Nucleus accumbens (tissue), 56 donors: ENCODE results near the gene ACOT9.
A peak's percentile ranks its signal among the peaks of the same experiment; 100 is the strongest.
"Not testable (repeated sequence)": the region's sequence is repeated elsewhere in the genome, so short reads cannot be mapped to it uniquely, and the experiment has no call there.

Experiments used
- DNase-seq, 56 donors: peaks; one replicate each; lab custom pipeline; 2025; lab: John Stamatoyannopoulos, UW

The ACOT9 gene

DNA sequence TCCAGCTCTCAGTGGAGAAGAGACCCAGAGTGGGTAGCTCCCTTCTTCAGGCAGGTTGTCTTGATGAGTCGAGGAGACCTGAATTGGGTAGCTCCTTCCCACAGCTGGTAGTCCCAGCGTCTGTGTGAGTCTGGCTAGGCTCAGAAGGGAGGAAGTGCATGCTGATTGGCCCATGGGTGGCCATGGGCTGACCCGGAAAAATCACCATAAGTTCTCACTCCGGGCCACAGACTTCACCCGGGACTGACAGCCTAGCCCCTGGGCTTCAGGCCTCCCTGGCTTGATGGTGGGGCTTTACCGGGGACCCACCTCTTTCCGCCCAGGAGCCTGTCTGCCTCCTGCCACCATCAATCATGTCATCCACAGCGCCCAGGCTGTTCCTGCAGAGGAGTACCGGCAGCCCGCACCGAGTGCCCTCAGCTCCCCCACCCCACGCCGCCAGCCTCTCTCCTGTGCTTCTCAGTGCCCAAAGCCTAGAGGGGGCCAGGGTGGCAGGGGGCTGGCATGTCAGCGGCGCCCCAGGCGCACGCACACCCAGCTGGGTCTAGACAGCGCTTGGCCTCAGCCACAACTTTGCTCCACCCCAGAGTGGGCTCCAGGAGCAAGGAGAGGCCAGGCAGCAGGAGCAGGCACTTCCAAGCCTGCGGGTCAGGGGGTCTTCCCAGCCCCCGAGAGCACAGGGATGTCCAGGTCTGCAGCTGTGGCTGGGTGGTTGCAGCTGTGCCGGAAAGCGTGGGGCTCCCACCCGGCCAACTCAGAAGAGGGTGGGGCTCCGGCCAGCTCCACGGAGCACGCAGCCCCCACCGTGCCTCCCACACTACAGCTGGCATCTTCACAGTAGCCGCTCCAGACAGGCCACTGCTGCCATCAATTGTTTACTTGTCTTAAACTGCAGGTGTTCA lies 23.8 kb upstream of the ACOT9 start:
- DNase-seq: no peak

DNA sequence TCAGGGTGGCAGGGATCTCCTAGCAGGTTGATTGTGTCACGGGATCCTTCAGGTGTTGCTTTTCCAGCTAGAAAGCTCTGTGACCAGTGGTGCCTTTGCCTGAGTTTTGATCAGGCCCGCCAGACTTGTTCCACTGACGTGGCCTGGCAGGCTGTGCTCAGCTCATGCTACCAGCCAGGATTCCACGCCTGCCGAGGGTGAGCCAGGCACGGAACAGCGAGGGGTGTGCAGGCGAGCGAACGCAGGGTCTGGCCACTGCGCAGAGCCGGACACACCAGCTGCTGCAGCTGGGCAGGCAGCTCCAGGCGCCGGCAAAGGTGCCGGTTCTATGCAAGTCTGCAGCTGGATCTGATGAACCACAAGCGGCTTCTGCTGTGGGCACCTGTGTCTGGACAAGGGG lies 22.8 kb upstream of the ACOT9 start:
- no peak for DNase-seq

DNA sequence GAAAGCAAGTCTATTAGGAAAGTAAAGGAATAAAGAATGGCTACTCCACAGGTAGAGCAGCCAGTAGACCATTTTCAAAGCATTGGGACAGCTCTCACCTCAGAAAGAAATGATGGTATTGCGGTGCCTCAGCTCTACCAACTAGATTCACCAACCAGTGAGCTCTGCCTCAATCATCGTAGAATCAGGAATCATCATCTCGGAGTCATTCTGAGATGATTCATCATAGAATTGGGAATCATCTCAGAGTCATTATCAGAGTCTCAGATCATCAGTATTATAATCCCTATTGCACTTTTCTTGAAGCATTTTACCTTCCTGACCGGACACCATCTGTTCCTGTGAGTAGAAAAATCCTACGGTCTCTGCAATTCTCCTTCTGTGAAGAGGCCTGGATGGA lies 22.4 kb upstream of the ACOT9 start:
- no peak for DNase-seq

DNA sequence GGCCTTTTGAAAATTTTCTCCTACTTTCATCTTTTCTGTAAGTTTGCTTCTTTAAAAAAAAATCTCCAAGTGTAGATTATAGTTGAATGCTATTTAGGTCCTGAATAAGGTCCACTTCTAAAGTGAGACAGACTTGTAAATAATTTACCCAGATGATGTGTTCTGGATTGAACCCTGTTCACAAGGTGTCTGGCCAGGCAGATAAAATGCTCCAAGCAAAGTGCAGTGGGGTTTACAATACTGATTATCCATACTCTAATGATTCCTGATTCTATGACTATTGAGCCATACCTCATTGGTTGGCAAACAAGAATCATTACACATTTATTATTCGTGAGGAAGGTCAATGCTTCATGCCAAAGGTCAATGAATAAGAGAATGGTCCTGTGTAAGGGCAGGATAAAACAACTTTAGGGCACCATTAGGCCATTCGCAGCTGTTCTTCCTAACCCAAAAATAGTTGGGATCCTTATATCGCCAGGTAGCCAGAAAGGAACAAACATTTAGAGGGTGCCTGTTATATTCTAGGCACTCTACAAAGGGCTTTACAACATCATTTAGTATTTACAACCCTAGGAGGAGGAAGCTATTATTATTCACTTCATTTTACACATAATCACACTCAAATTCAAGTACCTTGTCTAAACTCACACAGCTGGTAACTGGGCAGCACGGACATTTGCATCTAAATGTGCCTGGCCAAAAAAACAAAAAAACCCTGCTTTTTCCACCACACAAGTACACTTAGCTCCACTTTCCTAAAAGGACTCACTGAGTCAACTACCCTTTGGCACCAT lies 21.3 kb upstream of the ACOT9 start:
- no peak for DNase-seq

DNA sequence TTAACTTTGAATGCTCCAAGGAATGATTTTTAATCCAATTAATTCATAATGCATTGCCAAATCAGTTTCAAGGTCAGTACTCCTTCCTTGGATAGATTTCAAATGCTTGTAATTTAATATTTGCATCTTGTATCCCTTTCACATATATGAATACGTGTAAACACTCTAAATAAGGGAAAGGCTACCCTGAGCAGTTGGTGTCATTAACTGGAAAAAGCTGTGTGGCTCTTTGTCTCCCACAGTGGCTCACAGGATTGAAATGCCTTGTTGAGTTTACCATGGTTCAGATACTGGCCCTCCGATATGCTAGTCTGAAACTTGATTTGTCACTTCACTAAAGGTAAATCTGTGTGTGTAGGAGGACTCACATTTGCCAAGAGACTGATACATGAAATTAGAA lies 16.7 kb upstream of the ACOT9 start:
- DNase-seq: no peak

DNA sequence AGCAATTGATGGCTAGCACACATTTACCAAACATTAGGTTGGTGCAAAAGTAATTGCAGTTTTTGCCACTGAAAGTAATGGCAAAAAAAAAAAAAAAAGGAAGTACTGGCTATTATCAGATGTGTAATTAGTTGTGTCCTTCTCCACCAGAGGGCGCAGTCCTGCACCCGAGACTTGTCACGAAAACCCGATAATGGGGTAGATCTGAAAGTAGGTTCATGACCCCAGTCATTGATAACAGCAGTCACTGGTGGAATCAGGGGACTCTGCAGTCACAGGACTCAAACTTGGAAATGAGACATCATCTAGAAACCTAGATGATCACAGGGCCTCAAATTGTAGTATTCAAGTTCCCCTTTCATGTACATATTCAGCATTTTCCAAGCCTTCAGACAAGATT lies 13.1 kb upstream of the ACOT9 start:
- DNase-seq: peak in 24 of 56 donors; percentile 0 to 54 (median 2)

DNA sequence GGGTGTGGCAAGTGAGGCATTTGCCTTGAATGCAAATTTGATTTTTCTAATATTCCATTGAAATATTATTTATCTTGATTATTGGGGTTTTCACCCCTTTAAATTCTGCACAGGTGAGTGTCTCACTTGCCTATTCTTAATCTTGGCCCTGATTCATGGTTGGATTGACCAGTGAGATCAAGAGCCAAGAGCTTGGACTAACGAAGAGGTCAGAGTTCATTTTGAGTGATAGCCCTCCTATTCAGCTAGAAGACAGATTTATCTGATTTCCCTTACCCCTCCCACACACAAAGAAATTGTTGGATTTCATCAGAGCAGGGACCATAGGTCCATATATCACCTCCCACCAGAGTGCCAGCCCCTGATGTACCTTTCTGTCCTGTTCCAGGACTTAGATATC lies 11.6 kb upstream of the ACOT9 start:
- no peak for DNase-seq

DNA sequence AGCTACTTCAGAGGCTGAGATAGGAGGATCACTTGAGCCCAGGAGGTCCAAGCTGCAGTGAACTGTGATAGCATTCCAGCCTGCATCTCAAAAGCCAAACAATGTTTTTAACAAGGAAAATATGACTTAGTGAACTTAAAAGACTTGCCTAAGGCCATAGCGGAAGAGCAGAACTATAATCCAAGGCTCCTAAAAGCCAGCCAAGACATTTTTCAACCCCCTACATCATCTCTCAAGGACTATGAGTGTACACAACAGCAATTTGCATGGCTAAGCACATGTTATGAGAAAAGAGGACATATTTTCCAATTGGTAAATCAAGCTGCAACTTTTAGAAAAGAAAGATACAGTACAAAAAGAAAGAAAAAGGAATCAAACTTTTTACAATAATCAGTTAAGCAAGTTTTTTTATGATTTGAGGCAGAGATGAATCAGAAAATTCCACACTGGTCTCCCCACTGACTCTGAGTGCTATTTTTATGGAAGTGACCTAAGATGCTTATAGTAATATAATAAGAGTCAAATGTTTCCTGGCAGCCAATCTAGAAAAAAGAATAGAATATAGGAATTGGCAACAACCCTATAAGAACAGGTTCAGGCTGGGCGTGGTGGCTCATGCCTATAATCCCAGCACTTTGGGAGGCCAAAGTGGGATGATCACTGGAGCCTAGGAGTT lies 9.8 kb upstream of the ACOT9 start:
- no peak for DNase-seq

DNA sequence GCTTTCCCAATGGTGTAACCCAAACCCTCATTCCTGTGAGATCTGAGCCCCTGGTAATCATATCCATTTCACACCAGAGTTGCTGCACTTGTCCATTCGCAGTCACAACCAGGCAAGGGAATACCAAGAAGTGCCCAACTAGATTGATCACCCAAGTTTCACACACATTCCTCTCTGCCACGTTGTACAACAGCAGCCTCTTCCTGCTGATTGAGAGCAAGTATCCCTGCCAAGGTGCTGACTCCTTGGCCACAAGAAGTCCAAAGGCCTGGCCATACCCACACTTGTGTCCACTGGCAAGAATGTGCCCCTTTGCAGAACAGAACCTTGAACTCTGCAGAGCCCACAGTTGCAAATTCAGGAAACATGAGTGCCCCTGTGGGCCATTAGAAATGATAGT lies 6.5 kb upstream of the ACOT9 start:
- no peak for DNase-seq

DNA sequence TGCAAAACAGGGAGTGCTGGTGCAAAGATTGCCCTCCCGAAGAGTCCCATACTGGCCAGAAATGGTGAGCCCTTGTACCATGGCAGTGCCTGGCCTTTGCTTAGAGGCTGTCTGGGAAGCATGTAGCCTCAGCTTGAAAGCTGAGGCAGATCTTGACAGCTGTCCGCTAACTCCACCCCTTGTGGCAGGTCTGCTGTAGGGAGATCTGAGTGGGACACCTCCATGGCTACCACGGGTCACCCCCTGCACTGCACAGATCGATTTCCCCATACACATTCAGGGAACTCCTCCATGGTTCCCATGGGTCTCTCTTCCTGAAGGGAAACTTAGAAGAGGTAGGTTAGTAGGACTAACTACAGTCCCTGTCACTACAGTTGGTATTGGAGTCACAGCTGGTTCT lies 6.1 kb upstream of the ACOT9 start:
- no peak for DNase-seq

DNA sequence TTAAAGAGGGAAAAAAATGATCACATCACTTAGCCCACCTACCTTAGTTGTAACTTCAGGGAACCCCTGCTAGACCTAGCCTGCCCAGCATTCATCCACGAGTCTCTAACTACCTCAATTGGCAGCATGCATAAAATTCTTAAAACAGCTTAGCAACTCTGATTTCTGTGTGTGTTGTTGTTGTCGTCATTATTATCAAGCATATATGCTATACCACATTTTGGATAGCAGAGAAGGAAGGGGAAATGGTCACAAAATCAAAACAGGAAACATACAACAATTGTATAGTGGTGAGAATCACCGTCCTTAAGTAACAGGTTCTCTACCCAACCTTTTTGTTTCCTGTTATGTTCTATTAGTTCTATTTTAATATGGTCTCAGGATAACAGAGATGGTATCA lies 2.7 kb upstream of the ACOT9 start:
- no peak for DNase-seq

DNA sequence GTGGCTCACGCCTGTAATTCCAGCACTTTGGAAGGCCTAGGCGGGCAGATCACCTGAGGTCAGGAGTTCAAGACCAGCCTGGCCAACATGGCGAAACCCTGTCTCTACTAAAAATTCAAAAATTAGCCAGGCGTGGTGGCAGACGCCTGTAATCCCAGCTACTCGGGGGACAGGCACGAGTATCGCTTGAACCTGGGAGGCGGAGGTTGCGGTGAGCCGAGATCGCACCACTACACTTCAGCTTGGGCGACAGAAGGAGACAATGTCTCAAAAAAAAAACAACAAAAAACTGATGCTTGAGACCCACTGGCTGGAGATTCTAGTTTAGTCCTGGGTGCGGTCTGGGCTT lies 521 bp upstream of the ACOT9 start:
- not testable (repeated sequence) for DNase-seq

DNA sequence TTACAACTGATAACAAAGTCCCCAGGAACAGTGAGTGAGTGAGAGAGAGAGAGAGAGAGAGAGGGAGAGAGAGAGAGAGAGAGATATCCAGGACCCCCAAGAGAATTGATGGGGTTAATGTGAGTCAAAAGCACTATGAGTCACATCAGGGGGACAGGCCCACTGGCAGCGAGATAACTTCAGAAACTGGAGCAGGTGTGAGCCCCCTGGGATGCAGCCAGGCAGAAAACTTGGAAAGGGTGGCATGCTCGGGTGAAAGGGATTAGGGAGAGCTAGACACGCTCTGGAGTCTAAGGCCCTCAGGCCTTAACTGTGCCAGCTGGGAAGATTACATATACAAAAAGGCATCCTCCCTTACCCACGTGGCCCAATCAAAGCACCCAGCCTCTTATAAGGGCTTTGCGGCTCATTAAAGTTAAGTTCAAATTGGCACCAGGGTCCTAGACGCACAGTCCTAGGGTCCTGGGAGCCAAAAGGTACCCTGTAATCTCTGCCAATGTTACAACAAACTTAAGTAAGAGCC lies 841 bp downstream of the ACOT9 start:
- DNase-seq: peak in 6 of 56 donors; percentile 0 to 22 (median 4)

DNA sequence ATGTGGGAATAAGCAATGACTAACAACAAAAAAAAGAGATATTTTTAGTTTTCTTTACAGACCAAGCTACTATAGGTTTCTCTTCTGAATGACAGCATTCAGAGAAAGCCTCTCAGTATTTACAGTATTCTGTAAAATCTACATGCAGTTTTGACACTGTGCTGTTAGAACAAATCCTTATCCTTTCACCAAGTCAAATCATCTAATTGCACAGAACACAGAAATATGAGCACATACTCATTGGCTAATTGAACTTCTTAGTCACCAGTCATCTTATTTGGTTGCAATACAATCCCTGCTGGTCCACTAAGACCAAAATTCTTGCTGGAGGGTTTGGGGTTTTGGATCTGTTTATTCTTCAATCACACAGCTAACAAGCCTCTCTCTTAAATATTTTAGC lies 5.7 kb downstream of the ACOT9 start:
- DNase-seq: no peak

DNA sequence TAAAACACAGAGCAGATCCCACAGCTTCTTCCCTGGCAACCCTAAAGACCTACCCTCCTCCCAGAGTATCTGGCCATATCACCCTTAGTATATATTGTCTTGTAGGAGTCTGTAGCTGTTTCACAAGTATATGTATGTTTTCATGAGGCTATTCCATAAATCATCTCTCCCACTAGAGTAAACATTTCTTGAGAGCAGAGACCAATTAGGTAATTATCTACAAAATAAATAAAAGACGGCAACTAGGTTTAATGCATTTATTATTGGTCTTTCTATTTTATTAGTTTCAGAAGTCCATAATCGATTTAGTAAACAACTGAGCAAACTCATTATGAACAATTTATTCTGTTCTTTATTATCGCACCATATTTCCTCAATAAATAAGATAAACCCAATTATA lies 7.0 kb downstream of the ACOT9 start:
- DNase-seq: no peak

DNA sequence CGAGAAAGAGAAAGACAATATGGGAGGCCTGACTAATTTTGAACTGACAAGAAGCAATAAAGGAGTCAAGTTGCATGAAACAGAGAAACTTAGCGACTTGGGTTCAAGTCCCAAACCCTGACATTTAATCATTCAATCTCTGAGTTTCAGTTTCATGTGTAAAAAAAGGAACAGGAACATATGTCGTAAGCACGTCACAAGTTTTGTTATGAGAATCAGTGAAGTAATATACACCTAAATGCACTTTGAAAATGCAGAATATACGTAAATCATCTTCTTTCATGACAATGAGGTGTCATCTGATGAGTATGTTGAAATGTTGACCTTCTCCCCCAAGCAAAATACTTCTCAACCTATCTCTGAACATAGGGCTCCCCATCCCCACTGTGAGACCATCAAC lies 10.4 kb downstream of the ACOT9 start:
- DNase-seq: no peak

DNA sequence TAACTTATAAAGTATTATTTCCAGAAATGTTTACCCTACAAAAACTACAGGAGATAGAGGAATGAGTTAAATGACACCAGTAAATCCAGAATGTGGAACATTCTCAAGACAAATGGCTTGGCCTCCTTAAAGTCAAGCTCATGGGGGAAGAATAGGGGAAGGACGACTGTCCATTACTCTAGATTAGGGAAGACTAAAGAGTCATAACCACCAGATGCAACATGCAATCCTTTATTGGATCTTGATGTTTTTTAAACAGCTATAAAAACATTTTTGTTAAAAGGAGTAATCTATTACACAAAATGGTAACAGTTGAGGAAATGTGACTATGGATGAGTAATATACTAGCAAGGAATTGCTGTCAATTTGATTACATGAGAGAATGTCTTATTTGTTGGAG lies 11.1 kb downstream of the ACOT9 start:
- DNase-seq: no peak

DNA sequence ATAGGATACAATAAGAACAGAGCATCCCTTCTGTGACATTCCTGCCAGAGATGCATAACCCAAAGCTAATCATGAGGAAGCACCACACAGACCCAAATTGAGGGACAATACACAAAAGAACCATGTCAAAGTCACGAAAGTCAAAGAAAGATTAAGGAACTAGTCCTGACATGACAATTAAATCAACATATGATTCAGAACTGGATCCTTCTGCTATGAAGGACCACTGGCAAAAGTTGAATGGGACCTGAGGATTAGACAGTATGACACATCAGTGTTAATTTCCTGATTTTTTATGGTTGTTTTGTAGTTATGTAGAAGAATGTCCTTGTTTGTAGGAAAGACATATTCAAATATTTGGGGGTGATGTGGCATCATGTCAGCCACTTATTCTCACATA lies 13.9 kb downstream of the ACOT9 start:
- DNase-seq: no peak

DNA sequence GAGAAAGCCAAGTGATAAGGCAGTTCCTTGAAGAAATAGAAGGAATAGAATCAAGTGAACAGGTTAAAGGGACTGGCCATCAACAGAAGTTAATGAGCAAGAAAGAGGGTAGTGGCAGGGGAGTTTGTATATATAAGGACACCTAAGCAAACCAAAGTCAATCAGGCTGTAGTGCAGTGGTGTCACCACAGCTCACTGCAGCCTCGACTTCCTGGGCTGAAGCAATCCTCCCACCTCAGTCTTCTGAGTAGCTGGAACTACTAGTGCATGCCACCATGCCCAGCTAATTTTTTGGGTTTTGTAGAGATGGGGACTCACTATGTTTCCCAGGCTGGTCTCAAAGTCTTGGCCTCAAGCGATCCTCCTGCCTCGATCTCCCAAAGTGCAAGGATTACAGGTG lies 15.9 kb downstream of the ACOT9 start:
- DNase-seq: no peak

DNA sequence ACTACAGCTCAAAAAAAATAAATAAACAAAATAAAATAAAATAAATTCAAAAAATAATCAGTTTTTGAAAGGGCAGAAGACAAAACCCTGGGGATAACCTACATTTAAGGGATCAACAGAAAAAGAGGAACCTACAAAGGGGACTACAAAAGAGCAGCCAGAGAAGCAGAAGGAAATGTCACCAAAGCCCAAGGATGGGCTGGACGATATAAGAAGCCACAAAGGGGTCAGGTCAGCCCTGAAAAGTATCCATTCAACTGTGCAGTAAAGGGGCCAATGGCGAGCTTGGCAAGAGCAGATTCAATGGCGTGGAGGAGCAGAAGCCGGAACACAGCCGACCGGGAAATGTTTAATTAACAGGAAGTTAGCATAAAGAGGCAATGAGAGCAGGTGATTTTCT lies 16.9 kb downstream of the ACOT9 start:
- no peak for DNase-seq

DNA sequence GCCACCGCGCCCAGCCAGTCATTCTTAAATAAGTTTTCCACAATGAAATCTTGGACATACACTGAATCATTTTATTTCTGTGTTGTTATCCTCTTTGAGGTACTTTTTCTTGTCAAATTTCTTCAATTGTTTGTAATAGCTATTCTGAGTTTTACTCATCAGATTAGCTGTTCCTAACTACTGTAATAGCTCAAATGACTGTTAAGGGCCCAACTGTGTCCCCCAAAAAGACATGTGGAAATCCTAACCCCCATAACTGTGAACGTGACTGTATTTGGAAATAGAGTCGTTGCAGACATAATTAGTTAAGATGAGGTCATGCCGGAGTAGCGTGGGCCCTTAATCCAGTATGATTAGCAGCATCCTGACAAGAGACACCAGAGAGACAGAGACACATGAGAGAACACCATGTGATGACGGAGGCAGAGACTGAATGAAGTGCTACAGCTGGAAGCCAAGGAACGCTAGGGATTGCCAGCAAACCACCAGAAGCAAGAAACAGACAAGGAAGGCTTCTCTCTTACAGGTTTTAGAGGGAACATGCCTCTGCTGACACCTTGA lies 22.9 kb downstream of the ACOT9 start:
- DNase-seq: no peak
